ENCODE data around the gene TMEM214.

The TMEM214 gene

GRCh38 chr2:27009716-27010115 is 23.0 kb upstream of the TMEM214 start:
- no peak for DNase-seq (ENCODE audit: low spot score)

- DNase-seq (ENCODE audit: low spot score), result no peak
Measured at GRCh38 chr2:27010139-27010538, 22.6 kb upstream of the TMEM214 start.

- no peak for DNase-seq (ENCODE audit: low spot score)
Measured at GRCh38 chr2:27013738-27014137, 19.0 kb upstream of the TMEM214 start.

- no peak for DNase-seq (ENCODE audit: low spot score)
Measured at GRCh38 chr2:27014771-27015433, 17.9 kb upstream of the TMEM214 start.

GRCh38 chr2:27016801-27017325 is 15.9 kb upstream of the TMEM214 start:
- DNase-seq (ENCODE audit: low spot score), result peak; percentile 14

- no peak for DNase-seq (ENCODE audit: low spot score)
Measured at GRCh38 chr2:27018142-27018541, 14.6 kb upstream of the TMEM214 start.

- DNase-seq (ENCODE audit: low spot score), result no peak
Measured at GRCh38 chr2:27019459-27019858, 13.3 kb upstream of the TMEM214 start.

GRCh38 chr2:27019931-27020855 is 12.6 kb upstream of the TMEM214 start:
- no peak for DNase-seq (ENCODE audit: low spot score)

GRCh38 chr2:27021253-27022049 is 11.3 kb upstream of the TMEM214 start:
- DNase-seq (ENCODE audit: low spot score), result no peak

GRCh38 chr2:27023740-27024139 is 9.0 kb upstream of the TMEM214 start:
- DNase-seq (ENCODE audit: low spot score), result no peak

GRCh38 chr2:27024188-27024587 is 8.6 kb upstream of the TMEM214 start:
- no peak for DNase-seq (ENCODE audit: low spot score)

- no peak for DNase-seq (ENCODE audit: low spot score)
Measured at GRCh38 chr2:27024812-27025211, 8.0 kb upstream of the TMEM214 start.

- no peak for DNase-seq (ENCODE audit: low spot score)
Measured at GRCh38 chr2:27025281-27025800, 7.4 kb upstream of the TMEM214 start.

GRCh38 chr2:27025861-27026851 is 6.6 kb upstream of the TMEM214 start:
- no peak for DNase-seq (ENCODE audit: low spot score)

- DNase-seq (ENCODE audit: low spot score), result no peak
Measured at GRCh38 chr2:27027211-27027651, 5.5 kb upstream of the TMEM214 start.

GRCh38 chr2:27029051-27029450 is 3.7 kb upstream of the TMEM214 start:
- DNase-seq (ENCODE audit: low spot score), result no peak

- no peak for DNase-seq (ENCODE audit: low spot score)
Measured at GRCh38 chr2:27033253-27033852, 588 bp downstream of the TMEM214 start.

- DNase-seq (ENCODE audit: low spot score), result no peak
Measured at GRCh38 chr2:27038012-27038411, 5.2 kb downstream of the TMEM214 start.

GRCh38 chr2:27038631-27039339 is 6.0 kb downstream of the TMEM214 start:
- no peak for DNase-seq (ENCODE audit: low spot score)

GRCh38 chr2:27039426-27039825 is 6.7 kb downstream of the TMEM214 start:
- DNase-seq (ENCODE audit: low spot score), result no peak
